SK-N-SH treated with all-trans-retinoic acid at 6 μM for 48 hours (cell line): ENCODE data around the gene HIVEP3.

Source experiments
- ZFP3 ChIP-seq: fragments of 250-450 bp; sonication (Bioruptor Pico); IDR thresholded peaks from 2 replicates; pipeline ENCODE4 v1.5.0; 2020; ENCODE audit warnings: mild to moderate bottlenecking, moderate library complexity
- ZNF565 ChIP-seq: fragments of 450-650 bp; formaldehyde crosslinking; conservative IDR thresholded peaks from 2 replicates; pipeline ENCODE4 v1.5.0; 2020; ENCODE audit warnings: low read depth, mild to moderate bottlenecking, moderate library complexity

DNA sequence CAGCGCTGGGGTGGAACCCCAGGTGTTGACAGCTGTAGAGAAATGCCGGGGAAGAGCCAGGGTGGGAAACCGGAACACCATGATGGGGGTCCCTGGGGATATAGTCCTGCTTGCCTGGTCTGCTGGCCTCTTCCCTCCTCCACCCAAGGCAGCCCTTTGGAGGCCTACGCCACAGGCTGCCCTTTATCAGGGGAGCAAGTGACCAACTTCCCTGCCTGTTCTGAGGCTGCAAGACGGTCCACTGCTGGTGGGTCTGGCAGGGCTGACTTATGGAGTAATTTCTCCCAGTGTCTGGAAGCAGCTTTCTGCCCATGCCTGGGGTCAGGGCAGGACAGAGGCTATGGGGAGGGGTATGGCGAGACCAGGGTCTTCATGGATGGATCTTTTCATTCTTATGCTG is 383.4 kb downstream of the HIVEP3 start:
- TF ChIP-seq ZFP3 (no peak), ZNF565 (CRISPR knock-in tag) (no peak)
